ENCODE measurements around the gene GSTM1.
A peak's percentile ranks its signal among the peaks of the same experiment; 100 is the strongest.

GSTM1 gene

GRCh38 chr1:109640285-109640865, 47.2 kb upstream of the GSTM1 start:
- H3K9me3 ChIP-seq (ENCODE audit: insufficient read depth, low read length) = no peaks in the 10 kb centered on the region
- no peaks in the 10 kb centered on the region for H3K9me2 ChIP-seq (replicated peaks; ENCODE audit: insufficient read depth, low read length)
- TF ChIP-seq, protein P1, sequence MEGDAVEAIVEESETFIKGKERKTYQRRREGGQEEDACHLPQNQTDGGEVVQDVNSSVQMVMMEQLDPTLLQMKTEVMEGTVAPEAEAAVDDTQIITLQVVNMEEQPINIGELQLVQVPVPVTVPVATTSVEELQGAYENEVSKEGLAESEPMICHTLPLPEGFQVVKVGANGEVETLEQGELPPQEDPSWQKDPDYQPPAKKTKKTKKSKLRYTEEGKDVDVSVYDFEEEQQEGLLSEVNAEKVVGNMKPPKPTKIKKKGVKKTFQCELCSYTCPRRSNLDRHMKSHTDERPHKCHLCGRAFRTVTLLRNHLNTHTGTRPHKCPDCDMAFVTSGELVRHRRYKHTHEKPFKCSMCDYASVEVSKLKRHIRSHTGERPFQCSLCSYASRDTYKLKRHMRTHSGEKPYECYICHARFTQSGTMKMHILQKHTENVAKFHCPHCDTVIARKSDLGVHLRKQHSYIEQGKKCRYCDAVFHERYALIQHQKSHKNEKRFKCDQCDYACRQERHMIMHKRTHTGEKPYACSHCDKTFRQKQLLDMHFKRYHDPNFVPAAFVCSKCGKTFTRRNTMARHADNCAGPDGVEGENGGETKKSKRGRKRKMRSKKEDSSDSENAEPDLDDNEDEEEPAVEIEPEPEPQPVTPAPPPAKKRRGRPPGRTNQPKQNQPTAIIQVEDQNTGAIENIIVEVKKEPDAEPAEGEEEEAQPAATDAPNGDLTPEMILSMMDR (IDR thresholded peaks at IDR 0.05; ENCODE audit: insufficient read depth, low read length, poor library complexity, severe bottlenecking) = peak; percentile 90
- TF ChIP-seq EZH2phosphoT487 (conservative IDR thresholded peaks at IDR 0.05; ENCODE audit: low read length) = no peak
- no peak overlapping the region for H3K9ac ChIP-seq (ENCODE audit: low read length)
- H4K20me1 ChIP-seq (ENCODE audit: low read depth, low read length) = no peaks in the 10 kb centered on the region
- H2AFZ ChIP-seq (ENCODE audit: low read depth, low read length, severe bottlenecking) = no peak overlapping the region
- H3K79me2 ChIP-seq (ENCODE audit: insufficient read depth, low read length) = no peaks in the 10 kb centered on the region
- no peak overlapping the region for H3K27ac ChIP-seq (ENCODE audit: low read depth, low read length)
- H3F3A ChIP-seq (ENCODE audit: insufficient read depth) = no peaks in the 10 kb centered on the region
- no peaks in the 10 kb centered on the region for H3K27me3 ChIP-seq (ENCODE audit: low read length)
- no peak overlapping the region for H3K4me3 ChIP-seq (ENCODE audit: insufficient read depth, low read length, poor library complexity, severe bottlenecking)
- H3K4me2 ChIP-seq (ENCODE audit: low read depth, low read length, poor library complexity, severe bottlenecking) = no peak overlapping the region
- H3K36me3 ChIP-seq (ENCODE audit: low read length) = no peaks in the 10 kb centered on the region

- H3K9ac ChIP-seq (ENCODE audit: low read length) = no peak overlapping the region
- no peaks in the 10 kb centered on the region for H3K36me3 ChIP-seq (ENCODE audit: low read length)
- no peaks in the 10 kb centered on the region for H3K27me3 ChIP-seq (ENCODE audit: low read length)
- H3K4me3 ChIP-seq (ENCODE audit: insufficient read depth, low read length, poor library complexity, severe bottlenecking) = no peak overlapping the region
- no peak overlapping the region for H3K27ac ChIP-seq (ENCODE audit: low read depth, low read length)
- H4K20me1 ChIP-seq (ENCODE audit: low read depth, low read length) = no peaks in the 10 kb centered on the region
- H2AFZ ChIP-seq (ENCODE audit: low read depth, low read length, severe bottlenecking) = no peak overlapping the region
- H3K79me2 ChIP-seq (ENCODE audit: insufficient read depth, low read length) = no peaks in the 10 kb centered on the region
- H3K9me2 ChIP-seq (replicated peaks; ENCODE audit: insufficient read depth, low read length) = no peaks in the 10 kb centered on the region
- no peaks in the 10 kb centered on the region for H3K9me3 ChIP-seq (ENCODE audit: insufficient read depth, low read length)
- no peak overlapping the region for H3K4me2 ChIP-seq (ENCODE audit: low read depth, low read length, poor library complexity, severe bottlenecking)
- no peaks in the 10 kb centered on the region for H3F3A ChIP-seq (ENCODE audit: insufficient read depth)
- TF ChIP-seq, protein P1 (IDR thresholded peaks at IDR 0.05; ENCODE audit: insufficient read depth, low read length, poor library complexity, severe bottlenecking) = no peak
- no peak for TF ChIP-seq EZH2phosphoT487 (conservative IDR thresholded peaks at IDR 0.05; ENCODE audit: low read length)
Observed at GRCh38 chr1:109641078-109641740, 46.4 kb upstream of the GSTM1 start.

GRCh38 chr1:109641861-109642260, 45.8 kb upstream of the GSTM1 start:
- H2AFZ ChIP-seq (ENCODE audit: low read depth, low read length, severe bottlenecking) = no peak overlapping the region
- H3K27ac ChIP-seq (ENCODE audit: low read depth, low read length) = no peak overlapping the region
- no peaks in the 10 kb centered on the region for H3K27me3 ChIP-seq (ENCODE audit: low read length)
- H4K20me1 ChIP-seq (ENCODE audit: low read depth, low read length) = no peaks in the 10 kb centered on the region
- no peak overlapping the region for H3K9ac ChIP-seq (ENCODE audit: low read length)
- H3K4me3 ChIP-seq (ENCODE audit: insufficient read depth, low read length, poor library complexity, severe bottlenecking) = no peak overlapping the region
- H3K79me2 ChIP-seq (ENCODE audit: insufficient read depth, low read length) = no peaks in the 10 kb centered on the region
- no peaks in the 10 kb centered on the region for H3K9me3 ChIP-seq (ENCODE audit: insufficient read depth, low read length)
- H3K9me2 ChIP-seq (replicated peaks; ENCODE audit: insufficient read depth, low read length) = no peaks in the 10 kb centered on the region
- TF ChIP-seq, protein P1 (IDR thresholded peaks at IDR 0.05; ENCODE audit: insufficient read depth, low read length, poor library complexity, severe bottlenecking) = no peak
- no peak for TF ChIP-seq EZH2phosphoT487 (conservative IDR thresholded peaks at IDR 0.05; ENCODE audit: low read length)
- no peaks in the 10 kb centered on the region for H3F3A ChIP-seq (ENCODE audit: insufficient read depth)
- no peak overlapping the region for H3K4me2 ChIP-seq (ENCODE audit: low read depth, low read length, poor library complexity, severe bottlenecking)
- no peaks in the 10 kb centered on the region for H3K36me3 ChIP-seq (ENCODE audit: low read length)

Data from SU-DHL-6 (cell line).